ENCODE data around the gene STK17A.

Gene STK17A

GRCh38 chr7:43628431-43628830, 45.5 kb downstream of the STK17A start:
- in situ Hi-C loops (cut with HindIII; ENCODE audit: low sequenced_read_pairs): no loop called here

DNA sequence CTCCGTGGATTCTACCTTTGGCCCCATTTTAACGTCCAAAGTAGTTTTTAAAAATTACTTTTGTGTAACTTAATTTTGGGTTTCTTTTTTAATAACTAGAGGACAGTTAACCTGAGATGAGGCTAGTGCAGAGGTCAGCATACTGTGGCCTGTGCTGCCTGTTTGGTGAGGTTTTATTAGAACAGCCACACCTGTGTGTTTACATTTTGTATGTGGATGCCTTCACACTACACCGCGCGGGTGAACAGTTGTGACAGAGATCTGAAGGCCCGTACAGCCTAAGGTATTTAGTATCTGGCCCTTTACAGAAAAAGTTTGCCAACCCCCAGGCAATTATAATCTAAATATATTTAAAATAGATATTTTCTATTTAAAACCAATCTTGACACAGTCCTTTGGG, 46.9 kb downstream of the STK17A start:
- in situ Hi-C loops (cut with HindIII; ENCODE audit: low sequenced_read_pairs): no loop called here

DNA sequence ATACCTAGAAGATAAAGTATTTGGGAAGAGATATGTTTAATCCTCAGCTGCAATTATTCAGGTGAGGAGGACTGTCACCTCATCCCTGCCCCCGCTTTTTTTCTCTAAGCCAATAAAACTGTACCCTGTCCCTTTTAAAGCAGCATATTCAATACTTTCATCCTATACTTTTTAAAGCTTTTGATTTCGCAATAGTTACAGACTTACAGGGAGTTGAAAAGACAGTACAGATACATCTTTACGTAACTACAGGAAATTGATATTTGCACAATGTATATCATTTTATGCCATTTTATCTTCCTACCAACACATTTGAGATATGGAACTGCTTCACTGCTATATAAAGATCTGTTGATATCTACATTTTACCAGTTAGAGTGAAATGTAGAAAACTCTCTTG, 47.6 kb downstream of the STK17A start:
- in situ Hi-C loops (cut with HindIII; ENCODE audit: low sequenced_read_pairs): no loop called here

DNA sequence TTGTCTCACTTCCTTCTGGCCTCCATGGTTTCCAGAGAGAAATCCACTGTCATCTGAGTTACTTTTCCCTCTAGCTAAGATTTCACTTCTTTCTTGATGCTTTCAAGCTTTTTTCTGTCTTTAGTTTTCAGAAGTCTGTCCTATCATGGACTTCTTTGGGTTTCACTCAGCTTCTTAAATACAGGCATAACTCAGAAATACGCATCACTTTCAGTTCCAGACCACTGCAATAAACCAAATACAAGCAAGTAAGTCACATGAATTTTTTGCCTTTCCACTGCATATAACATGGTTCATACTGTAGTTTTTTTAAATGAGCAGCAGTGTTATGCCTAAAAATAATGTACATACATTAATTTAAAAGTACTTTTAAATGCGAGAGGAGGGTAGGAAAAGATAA, 48.7 kb downstream of the STK17A start:
- in situ Hi-C loops (cut with HindIII; ENCODE audit: low sequenced_read_pairs): no loop called here

DNA sequence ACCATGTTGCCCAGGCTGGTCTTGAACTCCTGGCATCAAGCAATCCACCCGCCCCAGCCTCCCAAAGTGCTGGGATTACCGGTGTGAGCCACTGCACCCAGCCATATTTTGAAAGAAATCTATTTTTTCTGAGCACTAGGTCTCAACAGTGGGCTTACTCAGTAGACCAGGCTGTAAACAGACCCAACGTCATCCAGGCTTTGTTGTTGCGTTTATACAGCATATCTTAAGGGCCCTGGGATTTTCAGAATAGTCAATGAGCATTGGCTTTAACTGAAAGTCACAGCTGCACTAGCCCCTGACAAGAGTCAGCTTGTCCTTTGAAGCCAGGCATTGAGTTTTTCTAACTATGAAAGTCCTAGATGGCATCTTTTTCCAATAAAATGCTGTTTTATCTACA, 49.8 kb downstream of the STK17A start:
- in situ Hi-C loops (cut with HindIII; ENCODE audit: low sequenced_read_pairs): no loop called here

DNA sequence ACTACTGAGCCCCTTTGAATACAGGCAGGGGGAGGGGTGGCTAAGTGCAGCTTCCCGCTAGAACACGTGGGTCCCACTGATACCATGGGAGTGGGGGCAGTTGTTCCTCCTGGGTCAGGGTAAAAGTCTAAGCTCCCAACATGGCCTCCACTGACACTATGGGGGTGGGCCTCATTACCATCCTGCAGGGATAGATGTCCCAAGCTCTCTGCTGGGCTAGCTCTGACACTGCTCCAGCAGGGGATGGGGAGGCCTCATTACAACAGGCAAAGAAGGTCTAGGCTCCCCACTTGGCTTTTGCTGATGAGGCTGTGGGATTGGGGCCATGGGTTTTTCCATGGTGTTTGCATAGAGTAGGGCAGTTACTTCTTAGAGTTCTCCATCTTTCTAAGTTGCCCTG, 51.5 kb downstream of the STK17A start:
- in situ Hi-C loops (cut with HindIII; ENCODE audit: low sequenced_read_pairs): no loop called here

GRCh38 chr7:43636093-43636492, 53.2 kb downstream of the STK17A start:
- in situ Hi-C loops (cut with HindIII; ENCODE audit: low sequenced_read_pairs): no loop called here

- in situ Hi-C loops (cut with HindIII; ENCODE audit: low sequenced_read_pairs): no loop called here
Observed at GRCh38 chr7:43637114-43637806, 54.4 kb downstream of the STK17A start.

GRCh38 chr7:43639858-43640491, 57.1 kb downstream of the STK17A start:
- in situ Hi-C loops (cut with HindIII; ENCODE audit: low sequenced_read_pairs): no loop called here

DNA sequence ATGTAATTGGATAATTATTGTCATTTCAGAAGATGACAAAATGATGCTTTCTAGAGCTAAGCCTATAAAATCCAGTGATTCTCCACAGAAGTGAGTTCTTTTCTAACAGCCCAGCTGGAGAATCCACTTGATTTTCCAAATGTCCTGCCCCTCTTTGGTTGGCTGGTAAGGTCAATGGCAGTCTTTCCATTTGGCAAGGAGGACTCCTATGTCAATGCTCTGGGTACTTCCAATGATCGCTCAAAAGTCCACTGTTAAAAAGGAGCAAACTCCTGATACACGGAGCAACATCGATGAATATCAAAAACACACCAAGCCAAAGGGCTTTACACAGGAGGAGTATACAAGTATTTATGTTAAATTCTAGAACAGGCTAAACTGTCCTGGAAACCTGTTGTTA, 57.8 kb downstream of the STK17A start:
- in situ Hi-C loops (cut with HindIII; ENCODE audit: low sequenced_read_pairs): no loop called here

DNA sequence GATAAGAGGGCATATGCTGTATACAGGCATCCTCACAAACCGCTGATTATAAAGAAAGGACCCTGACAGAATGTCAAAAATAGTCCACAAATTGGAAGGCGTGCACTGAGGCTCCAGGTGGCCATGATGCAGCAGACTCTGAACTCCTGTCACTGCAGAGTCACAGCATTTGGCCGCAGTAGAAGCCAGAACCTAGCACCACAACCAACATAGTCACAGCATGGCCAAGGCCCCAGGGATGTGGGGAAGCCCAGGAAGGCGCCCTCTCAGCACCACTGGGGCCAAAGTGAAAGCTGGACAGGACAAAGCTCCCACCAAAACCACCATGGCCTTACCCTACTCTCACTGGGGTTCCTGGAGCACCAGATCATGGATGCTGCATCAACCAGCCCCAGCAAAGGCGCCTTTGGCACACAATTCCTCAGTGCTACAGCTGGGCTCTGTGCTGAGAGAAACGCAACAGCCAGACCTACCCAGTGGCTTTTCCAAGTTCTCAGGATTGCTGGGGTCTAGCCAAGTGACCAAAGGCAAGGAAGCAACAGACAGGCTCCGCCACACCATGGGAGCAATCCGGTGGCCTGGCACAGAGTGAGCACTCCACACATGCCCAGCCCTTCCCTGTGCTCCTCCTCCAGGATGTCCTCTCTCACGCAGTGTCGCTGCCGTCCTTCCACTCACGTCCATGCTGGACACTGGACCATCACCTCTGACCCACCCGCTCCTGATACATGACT, 60.2 kb downstream of the STK17A start:
- in situ Hi-C loops (cut with HindIII; ENCODE audit: low sequenced_read_pairs): no loop called here

GRCh38 chr7:43643846-43644245, 60.9 kb downstream of the STK17A start:
- in situ Hi-C loops (cut with HindIII; ENCODE audit: low sequenced_read_pairs): no loop called here

- in situ Hi-C loops (cut with HindIII; ENCODE audit: low sequenced_read_pairs): no loop called here
Observed at GRCh38 chr7:43645699-43646226, 62.9 kb downstream of the STK17A start.

- in situ Hi-C loops (cut with HindIII; ENCODE audit: low sequenced_read_pairs): no loop called here
Observed at GRCh38 chr7:43646603-43647338, 63.9 kb downstream of the STK17A start.

DNA sequence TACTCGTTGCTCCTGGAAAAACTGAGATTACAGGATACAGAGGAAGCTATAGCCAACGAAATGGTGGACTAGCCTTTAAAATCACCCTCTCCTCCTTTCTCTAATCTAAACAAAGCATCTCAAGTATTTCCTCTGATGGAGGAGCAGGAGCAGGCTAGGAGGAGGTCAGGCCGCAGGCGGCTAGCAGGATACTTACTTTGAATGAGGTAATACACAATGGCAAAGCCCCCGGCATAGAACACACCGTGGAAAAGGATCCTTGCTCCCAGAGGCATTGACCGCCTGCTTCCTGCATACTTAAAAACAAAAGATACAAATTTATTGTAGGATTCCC, 64.4 kb downstream of the STK17A start:
- in situ Hi-C loops (cut with HindIII; ENCODE audit: low sequenced_read_pairs): no loop called here

GRCh38 chr7:43647673-43648472, 65.0 kb downstream of the STK17A start:
- in situ Hi-C loops (cut with HindIII; ENCODE audit: low sequenced_read_pairs): no loop called here

- in situ Hi-C loops (cut with HindIII; ENCODE audit: low sequenced_read_pairs): no loop called here
Observed at GRCh38 chr7:43648473-43649406, 65.8 kb downstream of the STK17A start.

GRCh38 chr7:43649755-43650274, 66.9 kb downstream of the STK17A start:
- in situ Hi-C loops (cut with HindIII; ENCODE audit: low sequenced_read_pairs): no loop called here

- in situ Hi-C loops (cut with HindIII; ENCODE audit: low sequenced_read_pairs): no loop called here
Observed at GRCh38 chr7:43650457-43651052, 67.6 kb downstream of the STK17A start.
